Left hindlimb (tissue), 1 donor: Measurements from ENCODE around the gene MYRFL.
A peak's percentile ranks its signal among the peaks of the same experiment; 100 is the strongest.
"Not testable (repeated sequence)": the region's sequence is repeated elsewhere in the genome, so short reads cannot be mapped to it uniquely, and the experiment has no call there.

Experiments used
- DNase-seq: peaks from one replicate; pipeline ENCODE4 v3.0.0-alpha.2; 2018

Gene MYRFL

GRCh38 chr12:69844416-69844815 lies 19.4 kb downstream of the MYRFL start:
- no peak for DNase-seq

GRCh38 chr12:69844836-69845235 lies 19.8 kb downstream of the MYRFL start:
- DNase-seq: no peak

- no peak for DNase-seq
These were observed 21.9 kb downstream of the MYRFL start for GRCh38 chr12:69846976-69847375.

- DNase-seq: no peak
These were observed 26.9 kb downstream of the MYRFL start for GRCh38 chr12:69851976-69852375.

GRCh38 chr12:69853176-69853961 lies 28.3 kb downstream of the MYRFL start:
- not testable (repeated sequence) for DNase-seq

- DNase-seq: no peak
These were observed 41.7 kb downstream of the MYRFL start for GRCh38 chr12:69866698-69867097.

GRCh38 chr12:69868695-69869094 lies 43.7 kb downstream of the MYRFL start:
- DNase-seq: no peak

- DNase-seq: no peak
These were observed 47.8 kb downstream of the MYRFL start for GRCh38 chr12:69872804-69873203.

GRCh38 chr12:69873429-69873828 lies 48.4 kb downstream of the MYRFL start:
- DNase-seq: no peak

- no peak for DNase-seq
These were observed 49.6 kb downstream of the MYRFL start for GRCh38 chr12:69874606-69875005.

- DNase-seq: no peak
These were observed 50.4 kb downstream of the MYRFL start for GRCh38 chr12:69875416-69875935.

- DNase-seq: peak; percentile 74
These were observed 54.3 kb downstream of the MYRFL start for GRCh38 chr12:69879007-69879960.

GRCh38 chr12:69880571-69880970 lies 55.5 kb downstream of the MYRFL start:
- no peak for DNase-seq

- no peak for DNase-seq
These were observed 56.7 kb downstream of the MYRFL start for GRCh38 chr12:69881771-69882170.

GRCh38 chr12:69884386-69884785 lies 59.4 kb downstream of the MYRFL start:
- no peak for DNase-seq

- no peak for DNase-seq
These were observed 60.6 kb downstream of the MYRFL start for GRCh38 chr12:69885658-69886057.

GRCh38 chr12:69886109-69886508 lies 61.1 kb downstream of the MYRFL start:
- DNase-seq: no peak

GRCh38 chr12:69886715-69887114 lies 61.7 kb downstream of the MYRFL start:
- no peak for DNase-seq

- no peak for DNase-seq
These were observed 63.9 kb downstream of the MYRFL start for GRCh38 chr12:69888901-69889300.

GRCh38 chr12:69894800-69895383 lies 69.9 kb downstream of the MYRFL start:
- no peak for DNase-seq

GRCh38 chr12:69896653-69897381 lies 71.8 kb downstream of the MYRFL start:
- DNase-seq: no peak

- peak; percentile 80 for DNase-seq
These were observed 72.7 kb downstream of the MYRFL start for GRCh38 chr12:69897744-69898143.

GRCh38 chr12:69898236-69898635 lies 73.2 kb downstream of the MYRFL start:
- no peak for DNase-seq
